ENCODE measurements around the gene CFH.

- no peak for TF ChIP-seq POLR2A (IDR thresholded peaks at IDR 0.05)
- TF ChIP-seq, protein P1, sequence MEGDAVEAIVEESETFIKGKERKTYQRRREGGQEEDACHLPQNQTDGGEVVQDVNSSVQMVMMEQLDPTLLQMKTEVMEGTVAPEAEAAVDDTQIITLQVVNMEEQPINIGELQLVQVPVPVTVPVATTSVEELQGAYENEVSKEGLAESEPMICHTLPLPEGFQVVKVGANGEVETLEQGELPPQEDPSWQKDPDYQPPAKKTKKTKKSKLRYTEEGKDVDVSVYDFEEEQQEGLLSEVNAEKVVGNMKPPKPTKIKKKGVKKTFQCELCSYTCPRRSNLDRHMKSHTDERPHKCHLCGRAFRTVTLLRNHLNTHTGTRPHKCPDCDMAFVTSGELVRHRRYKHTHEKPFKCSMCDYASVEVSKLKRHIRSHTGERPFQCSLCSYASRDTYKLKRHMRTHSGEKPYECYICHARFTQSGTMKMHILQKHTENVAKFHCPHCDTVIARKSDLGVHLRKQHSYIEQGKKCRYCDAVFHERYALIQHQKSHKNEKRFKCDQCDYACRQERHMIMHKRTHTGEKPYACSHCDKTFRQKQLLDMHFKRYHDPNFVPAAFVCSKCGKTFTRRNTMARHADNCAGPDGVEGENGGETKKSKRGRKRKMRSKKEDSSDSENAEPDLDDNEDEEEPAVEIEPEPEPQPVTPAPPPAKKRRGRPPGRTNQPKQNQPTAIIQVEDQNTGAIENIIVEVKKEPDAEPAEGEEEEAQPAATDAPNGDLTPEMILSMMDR (IDR thresholded peaks at IDR 0.05) = no peak
Measured at GRCh38 chr1:196638466-196638865, 13.4 kb upstream of the CFH start.
